ENCODE results near the gene KIF3B. TPM values are rescaled to one million over a fixed set of nuclear protein-coding genes. Genes with fewer than 3 reads are reported as not detected.

KIF3B gene
- total and polyA plus RNA-seq, 2 of the 13 experiments (the other 11 are each of a cell fraction or from before 2014, with no cell fraction given): 23.6 to 28.8 TPM

GRCh38 chr20:32325706-32326503 is 48.5 kb downstream of the KIF3B start (continued):
- peak; percentile 51; the same call in 1 of the 2 replicates for TF ChIP-seq ZBTB44 (CRISPR knock-in tag; IDR thresholded peaks at IDR 0.05)
- TF ChIP-seq MLLT10 (CRISPR knock-in tag; IDR thresholded peaks at IDR 0.05): no peak
- no peak for TF ChIP-seq ZNF550 (CRISPR knock-in tag; IDR thresholded peaks at IDR 0.05; ENCODE audit: borderline replicate concordance)
- no peak for TF ChIP-seq ZUFSP (CRISPR knock-in tag; IDR thresholded peaks at IDR 0.05; ENCODE audit: borderline replicate concordance)
- TF ChIP-seq MZF1 (CRISPR knock-in tag; IDR thresholded peaks at IDR 0.05; ENCODE audit: borderline replicate concordance): no peak
- TF ChIP-seq ZMYM2 (CRISPR knock-in tag; IDR thresholded peaks at IDR 0.05): peak; percentile 100
- no peak for TF ChIP-seq SMAD9 (CRISPR knock-in tag; IDR thresholded peaks at IDR 0.05)
- 0 out of 2 replicates have a peak, but pooled peaks have one; percentile 12 for TF ChIP-seq ZFP91 (CRISPR knock-in tag; IDR thresholded peaks at IDR 0.05; ENCODE audit: borderline replicate concordance)
- no peak for TF ChIP-seq RFX3 (CRISPR knock-in tag; IDR thresholded peaks at IDR 0.05)
- TF ChIP-seq HES4 (CRISPR knock-in tag; IDR thresholded peaks at IDR 0.05; ENCODE audit: borderline replicate concordance): no peak
- no peak for TF ChIP-seq ZNF619 (CRISPR knock-in tag; IDR thresholded peaks at IDR 0.05)
- peak; percentile 42; the same call in 1 of the 2 replicates for TF ChIP-seq CREB1 (IDR thresholded peaks at IDR 0.05)
- peak; percentile 47 for TF ChIP-seq CREB1 (CRISPR knock-in tag; IDR thresholded peaks at IDR 0.05)
- TF ChIP-seq MIER2 (CRISPR knock-in tag; IDR thresholded peaks at IDR 0.05): peak; percentile 81
- TF ChIP-seq ZNF614 (CRISPR knock-in tag; IDR thresholded peaks at IDR 0.05; ENCODE audit: borderline replicate concordance): peak; percentile 84; the same call in 1 of the 2 replicates
- TF ChIP-seq NAIF1 (CRISPR knock-in tag; IDR thresholded peaks at IDR 0.05; ENCODE audit: borderline replicate concordance): peak; percentile 69; the same call in 1 of the 2 replicates
- no peak for TF ChIP-seq ZNF101 (CRISPR knock-in tag; IDR thresholded peaks at IDR 0.05; ENCODE audit: borderline replicate concordance, low read depth)
- TF ChIP-seq CEBPZ (IDR thresholded peaks at IDR 0.05; ENCODE audit: low read length): no peak
- TF ChIP-seq ZNF562 (CRISPR knock-in tag; IDR thresholded peaks at IDR 0.05; ENCODE audit: borderline replicate concordance): no peak
- TF ChIP-seq ZBTB20 (CRISPR knock-in tag; IDR thresholded peaks at IDR 0.05; ENCODE audit: borderline replicate concordance, low read depth): peak; percentile 99
- TF ChIP-seq PAWR (CRISPR knock-in tag; IDR thresholded peaks at IDR 0.05; ENCODE audit: borderline replicate concordance): no peak
